HL-60/S4 (cell line): ENCODE measurements around the gene MEN1.

Source experiments
- in situ Hi-C: fragments of 300-500 bp; cut with MboI; formaldehyde crosslinking; loops from 2 replicates; pipeline ENCODE4 v1.14.3; 2022; ENCODE audit warnings: low sequenced_read_pairs

Gene MEN1

GRCh38 chr11:64789331-64790204 is 20.8 kb downstream of the MEN1 start:
- in situ Hi-C loops, result no loop called here

GRCh38 chr11:64788321-64789215 is 21.8 kb downstream of the MEN1 start:
- in situ Hi-C loops, result no loop called here

- in situ Hi-C loops, result no loop called here
Observed at GRCh38 chr11:64787526-64788320, 22.6 kb downstream of the MEN1 start.

GRCh38 chr11:64786308-64786707 is 24.0 kb downstream of the MEN1 start:
- in situ Hi-C loops, result no loop called here

- in situ Hi-C loops, result no loop called here
Observed at GRCh38 chr11:64784813-64785581, 25.4 kb downstream of the MEN1 start.

- in situ Hi-C loops, result no loop called here
Observed at GRCh38 chr11:64778473-64779298, 31.7 kb downstream of the MEN1 start, which contains the start of gene SF1. Gene SF1 (minus strand): TSS chr11:64778542. CDS start chr11:64778392, 150 bp downstream.

GRCh38 chr11:64778223-64778472 is 32.2 kb downstream of the MEN1 start:
- in situ Hi-C loops, result no loop called here

GRCh38 chr11:64777449-64778222 is 32.7 kb downstream of the MEN1 start:
- in situ Hi-C loops, result no loop called here

GRCh38 chr11:64776875-64777274 is 33.5 kb downstream of the MEN1 start:
- in situ Hi-C loops, result no loop called here

GRCh38 chr11:64776425-64776824 is 33.9 kb downstream of the MEN1 start:
- in situ Hi-C loops, result no loop called here

GRCh38 chr11:64774144-64774543 is 36.2 kb downstream of the MEN1 start:
- in situ Hi-C loops, result no loop called here

- in situ Hi-C loops, result no loop called here
Observed at GRCh38 chr11:64772303-64773018, 37.9 kb downstream of the MEN1 start.

- in situ Hi-C loops, result no loop called here
Observed at GRCh38 chr11:64771861-64772260, 38.5 kb downstream of the MEN1 start.

GRCh38 chr11:64770120-64770519 is 40.2 kb downstream of the MEN1 start:
- in situ Hi-C loops, result no loop called here

GRCh38 chr11:64769283-64769682 is 41.1 kb downstream of the MEN1 start:
- in situ Hi-C loops, result no loop called here

GRCh38 chr11:64768300-64768694 is 42.1 kb downstream of the MEN1 start:
- in situ Hi-C loops, result no loop called here

- in situ Hi-C loops, result no loop called here
Observed at GRCh38 chr11:64767344-64768299, 42.7 kb downstream of the MEN1 start.
